Calu3 (cell line): ENCODE measurements around the gene CNTNAP2. TPM values are rescaled to one million over a fixed set of nuclear protein-coding genes. Genes with fewer than 3 reads are reported as not detected.

Source experiments
- BruUV-seq: library from RNA; stranded (reverse); fragments of 400-500 nt; replicated peaks from 2 replicates; lab custom pipeline; 2021; lab: Mats Ljungman, UMichigan
- CTCF ChIA-PET: fragments of 300-600 bp; sonication (Branson Sonifier 250); formaldehyde crosslinking; loops from one replicate; lab custom pipeline; 2022; ENCODE audit warnings: antibody characterized with exemption; lab: Charles Lee
- DNase-seq: peaks from one replicate; pipeline ENCODE4 v3.0.0; 2022
- H3K27ac Mint-ChIP-seq: one replicate; pipeline ENCODE4 v1.8.0; 2022; ENCODE audit warnings: mixed read lengths; ENCODE audit not compliant: unreplicated experiment
- H3K27me3 Mint-ChIP-seq: one replicate; pipeline ENCODE4 v1.8.0; 2022; ENCODE audit warnings: mixed read lengths; ENCODE audit not compliant: unreplicated experiment
- H3K36me3 Mint-ChIP-seq: one replicate; pipeline ENCODE4 v1.8.0; 2022; ENCODE audit warnings: mild to moderate bottlenecking, moderate library complexity, mixed read lengths; ENCODE audit not compliant: insufficient read depth, unreplicated experiment
- H3K4me1 Mint-ChIP-seq: one replicate; pipeline ENCODE4 v1.8.0; 2022; ENCODE audit warnings: mild to moderate bottlenecking, low read depth, mixed read lengths; ENCODE audit not compliant: unreplicated experiment
- H3K4me3 Mint-ChIP-seq: one replicate; pipeline ENCODE4 v1.8.0; 2022; ENCODE audit warnings: mild to moderate bottlenecking, low read depth, moderate library complexity, mixed read lengths; ENCODE audit not compliant: unreplicated experiment
- H3K9me3 Mint-ChIP-seq: one replicate; pipeline ENCODE4 v1.8.0; 2022; ENCODE audit warnings: low read depth, mixed read lengths; ENCODE audit not compliant: unreplicated experiment
- CTCF ChIP-seq: fragments of 200-600 bp; IDR thresholded peaks from one replicate; pipeline ENCODE4 v1.8.0; 2022; ENCODE audit warnings: antibody characterized with exemption; ENCODE audit not compliant: unreplicated experiment
- intact Hi-C: fragments of 100-400 bp; cut with micrococcal nuclease; formaldehyde crosslinking; loops from one replicate; pipeline ENCODE4 v1.10.0; 2022; ENCODE audit not compliant: unreplicated experiment
- total RNA-seq: library from RNA; stranded (reverse); gene quantifications from 2 replicates; pipeline ENCODE4 v1.2.3, GENCODE V29; 2022

Gene CNTNAP2
- total RNA-seq, 1 experiment from 2014 or later, result 1.1 TPM

DNA sequence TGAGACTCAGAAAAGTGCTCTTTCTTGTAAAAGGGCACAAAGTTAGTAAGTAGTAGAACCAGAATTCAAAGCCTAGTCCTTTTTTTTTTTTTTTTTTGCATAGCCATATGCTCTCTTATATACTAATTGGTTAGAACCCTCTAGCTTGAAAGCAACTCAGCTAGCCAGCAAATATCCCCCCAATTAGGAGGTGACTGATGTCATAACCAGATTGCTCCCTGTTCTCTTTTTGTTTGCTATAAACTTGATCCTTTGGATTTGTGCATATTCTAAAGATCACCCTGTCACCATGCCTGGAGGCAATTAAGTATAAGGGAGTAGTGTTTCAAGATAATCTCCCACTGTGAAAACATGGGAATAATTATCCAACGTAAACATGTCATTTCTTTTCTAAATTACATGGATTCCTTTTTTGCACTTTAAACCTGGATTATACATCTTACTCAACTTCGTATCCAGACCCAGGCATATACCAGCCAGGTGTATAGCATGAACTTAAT, 963.4 kb downstream of the CNTNAP2 start:
- Mint-ChIP-seq H3K36me3 (no peaks in the 10 kb centered on the region), H3K9me3 (peaks cover 5% of the 10 kb centered on the region), H3K4me3 (no peak overlapping the region), H3K27ac (no peak overlapping the region), H3K4me1 (no peaks in the 10 kb centered on the region), H3K27me3 (no peaks in the 10 kb centered on the region)
- no peak for TF ChIP-seq CTCF
- BruUV-seq, result no TSS peak
- intact Hi-C loops, result no loop called here
- no peak for DNase-seq
- CTCF ChIA-PET, result no interaction called here

- H3K4me1 Mint-ChIP-seq, result no peaks in the 10 kb centered on the region
Measured at GRCh38 chr7:147081117-147081516, 964.5 kb downstream of the CNTNAP2 start.

DNA sequence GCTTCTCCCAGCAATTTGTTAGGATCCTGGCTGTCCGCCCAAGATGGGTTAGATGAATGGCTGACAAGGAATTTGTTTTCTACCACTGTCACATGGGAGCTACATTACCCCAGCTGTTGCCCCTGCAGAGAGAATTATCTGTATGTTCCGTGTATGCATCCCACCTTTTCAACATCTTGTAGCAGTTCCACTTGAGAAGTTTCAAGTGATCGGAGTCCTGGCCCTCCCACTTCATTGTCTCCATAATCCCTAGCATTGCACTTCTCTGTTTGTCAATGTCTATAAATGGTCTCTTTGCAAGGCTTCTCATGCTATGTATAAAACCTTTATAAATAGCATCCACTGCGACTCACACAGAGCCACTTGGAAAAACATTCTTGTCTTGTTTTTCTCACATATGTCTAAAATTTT, 972.5 kb downstream of the CNTNAP2 start:
- intact Hi-C loops, result no loop called here
- no peaks in the 10 kb centered on the region for H3K27me3 Mint-ChIP-seq
- CTCF ChIA-PET, result no interaction called here
- no peaks in the 10 kb centered on the region for H3K4me1 Mint-ChIP-seq
- TF ChIP-seq CTCF, result no peak
- no peak overlapping the region for H3K4me3 Mint-ChIP-seq
- peaks cover 6% of the 10 kb centered on the region for H3K9me3 Mint-ChIP-seq
- BruUV-seq, result no TSS peak
- no peak for DNase-seq
- H3K36me3 Mint-ChIP-seq, result no peaks in the 10 kb centered on the region
- H3K27ac Mint-ChIP-seq, result no peak overlapping the region

More at GRCh38 chr7:147081117-147081516, 964.5 kb downstream of the CNTNAP2 start:
- intact Hi-C loops, result no loop called here
- no peak for DNase-seq
- no peak overlapping the region for H3K27ac Mint-ChIP-seq
- BruUV-seq, result no TSS peak
- H3K36me3 Mint-ChIP-seq, result no peaks in the 10 kb centered on the region
- no peak overlapping the region for H3K4me3 Mint-ChIP-seq
- no peaks in the 10 kb centered on the region for H3K27me3 Mint-ChIP-seq
- H3K9me3 Mint-ChIP-seq, result peaks cover 5% of the 10 kb centered on the region
- CTCF ChIA-PET, result interaction anchor here (0.6 kb wide), 1 partner anchor 503 kb away, joined by 3 read pairs; no protein-coding TSS in a partner anchor
- no peak for TF ChIP-seq CTCF

DNA sequence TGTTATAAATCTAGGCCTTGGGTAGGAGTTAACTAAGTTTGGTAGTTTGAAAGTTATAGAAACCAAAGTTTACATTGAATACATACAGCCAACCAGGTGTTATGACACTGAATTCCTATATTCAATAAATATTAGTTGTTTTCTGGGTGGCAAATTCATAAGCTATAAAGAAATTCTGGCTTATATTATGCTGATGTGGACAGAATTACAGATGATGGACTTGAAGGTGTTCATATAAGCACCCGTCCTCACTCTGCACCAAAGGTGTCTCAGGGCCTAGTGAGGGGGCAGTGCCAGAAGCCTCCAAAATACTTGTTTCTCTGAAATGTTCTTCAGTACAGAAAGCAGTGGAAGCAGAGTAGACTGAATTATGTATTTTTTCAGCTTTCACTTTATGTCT, 973.0 kb downstream of the CNTNAP2 start:
- Mint-ChIP-seq H3K9me3 (peaks cover 6% of the 10 kb centered on the region), H3K27ac (no peak overlapping the region), H3K4me1 (no peaks in the 10 kb centered on the region), H3K36me3 (no peaks in the 10 kb centered on the region), H3K27me3 (no peaks in the 10 kb centered on the region), H3K4me3 (no peak overlapping the region)
- no peak for DNase-seq
- no TSS peak for BruUV-seq
- CTCF ChIA-PET, result no interaction called here
- TF ChIP-seq CTCF, result no peak
- intact Hi-C loops, result no loop called here
